ENCODE measurements around the gene OR10H4. TPM values are rescaled to one million over a fixed set of nuclear protein-coding genes. Genes with fewer than 3 reads are reported as not detected.

Gene OR10H4
- total RNA-seq, 1 donor from 2014 or later: not detected

DNA sequence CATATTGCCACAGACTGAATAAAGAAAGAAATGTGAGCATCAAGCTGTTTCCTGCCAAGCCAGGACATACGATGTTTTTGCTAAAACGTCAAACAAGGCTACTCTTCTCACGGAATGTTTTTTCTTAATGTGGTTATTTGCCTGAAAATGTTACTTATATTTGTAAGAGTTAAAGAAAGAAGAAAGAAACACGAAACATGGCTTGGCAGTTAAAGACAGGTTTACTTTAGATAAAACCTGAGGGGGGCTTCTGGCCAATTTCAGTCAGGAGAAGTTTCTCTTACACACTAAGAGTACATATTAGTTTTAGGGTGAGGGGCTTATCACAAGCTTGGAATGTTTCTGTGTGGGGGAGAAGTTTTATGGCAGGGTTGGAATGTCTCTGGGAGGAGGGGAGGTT lies 4.4 kb upstream of the OR10H4 start:
- Mint-ChIP-seq H3K9me3 (peaks cover 13% of the 10 kb centered on the region), H3K36me3 (ENCODE audit: low read depth) (peaks cover 4% of the 10 kb centered on the region), H3K27me3 (peaks cover 38% of the 10 kb centered on the region), H3K27ac (no peak overlapping the region), H3K4me1 (no peaks in the 10 kb centered on the region), H3K4me3 (no peak overlapping the region)
- CTCF ChIA-PET: no interaction called here
- intact Hi-C loops (cut with micrococcal nuclease): no loop called here
- TF ChIP-seq, protein P1, sequence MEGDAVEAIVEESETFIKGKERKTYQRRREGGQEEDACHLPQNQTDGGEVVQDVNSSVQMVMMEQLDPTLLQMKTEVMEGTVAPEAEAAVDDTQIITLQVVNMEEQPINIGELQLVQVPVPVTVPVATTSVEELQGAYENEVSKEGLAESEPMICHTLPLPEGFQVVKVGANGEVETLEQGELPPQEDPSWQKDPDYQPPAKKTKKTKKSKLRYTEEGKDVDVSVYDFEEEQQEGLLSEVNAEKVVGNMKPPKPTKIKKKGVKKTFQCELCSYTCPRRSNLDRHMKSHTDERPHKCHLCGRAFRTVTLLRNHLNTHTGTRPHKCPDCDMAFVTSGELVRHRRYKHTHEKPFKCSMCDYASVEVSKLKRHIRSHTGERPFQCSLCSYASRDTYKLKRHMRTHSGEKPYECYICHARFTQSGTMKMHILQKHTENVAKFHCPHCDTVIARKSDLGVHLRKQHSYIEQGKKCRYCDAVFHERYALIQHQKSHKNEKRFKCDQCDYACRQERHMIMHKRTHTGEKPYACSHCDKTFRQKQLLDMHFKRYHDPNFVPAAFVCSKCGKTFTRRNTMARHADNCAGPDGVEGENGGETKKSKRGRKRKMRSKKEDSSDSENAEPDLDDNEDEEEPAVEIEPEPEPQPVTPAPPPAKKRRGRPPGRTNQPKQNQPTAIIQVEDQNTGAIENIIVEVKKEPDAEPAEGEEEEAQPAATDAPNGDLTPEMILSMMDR (IDR thresholded peaks at IDR 0.05): no peak
- no peak for DNase-seq
- POLR2A ChIA-PET: no interaction called here
- ATAC-seq (ENCODE audit: low read depth): no peak

DNA sequence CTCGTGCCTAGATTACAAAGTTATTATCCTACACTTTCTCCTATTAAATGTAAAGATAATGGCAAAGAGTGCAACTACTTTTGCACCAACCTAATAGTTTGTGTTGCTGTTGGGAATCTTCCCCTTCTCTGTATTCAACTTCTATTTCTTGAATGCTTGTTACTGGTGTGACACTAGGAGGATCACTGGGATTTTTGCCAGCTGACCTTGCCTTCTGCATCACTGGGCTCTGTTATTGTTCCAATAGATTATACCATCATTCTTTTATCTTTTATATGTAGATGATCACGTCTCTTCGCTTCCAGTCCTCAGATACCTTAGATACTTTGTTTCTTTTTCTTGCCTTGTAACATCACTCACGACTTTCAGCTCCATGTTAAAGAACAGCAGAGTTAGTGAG lies 3.5 kb upstream of the OR10H4 start:
- CTCF ChIA-PET: no interaction called here

DNA sequence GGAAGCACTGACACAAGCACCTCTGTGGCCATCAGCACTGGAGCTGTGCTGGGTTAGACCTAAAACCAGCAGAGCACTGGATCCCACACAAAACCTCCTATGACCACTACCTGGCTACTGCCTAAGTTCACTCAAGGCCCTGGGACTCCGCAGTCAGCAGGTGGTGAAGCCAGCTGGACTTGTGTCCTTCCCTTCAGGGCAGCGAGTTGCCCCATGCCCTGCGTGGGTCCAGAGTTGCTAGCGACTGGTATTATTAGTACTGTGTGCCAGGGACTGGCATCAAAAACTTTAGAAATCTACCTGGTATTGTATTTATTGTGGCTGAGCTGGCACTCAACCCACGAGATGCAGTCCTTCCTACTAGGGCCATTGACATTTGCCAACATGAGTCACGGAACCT lies 6.0 kb downstream of the OR10H4 start:
- H3K4me1 Mint-ChIP-seq: no peaks in the 10 kb centered on the region
- no peak overlapping the region for H3K27ac Mint-ChIP-seq
- DNase-seq: no peak
- no peaks in the 10 kb centered on the region for H3K36me3 Mint-ChIP-seq (ENCODE audit: low read depth)
- ATAC-seq (ENCODE audit: low read depth): no peak
- POLR2A ChIA-PET: no interaction called here
- intact Hi-C loops (cut with micrococcal nuclease): no loop called here
- no peak overlapping the region for H3K4me3 Mint-ChIP-seq
- peaks cover 2% of the 10 kb centered on the region for H3K9me3 Mint-ChIP-seq
- TF ChIP-seq, protein P1 (IDR thresholded peaks at IDR 0.05): no peak
- CTCF ChIA-PET: no interaction called here
- peaks cover 49% of the 10 kb centered on the region for H3K27me3 Mint-ChIP-seq

More for the DNA sequence above, 3.5 kb upstream of the OR10H4 start:
- no peak for ATAC-seq (ENCODE audit: low read depth)
- intact Hi-C loops (cut with micrococcal nuclease): no loop called here
- H3K27me3 Mint-ChIP-seq: peaks cover 35% of the 10 kb centered on the region
- no peak for DNase-seq
- TF ChIP-seq, protein P1 (IDR thresholded peaks at IDR 0.05): no peak
- H3K4me1 Mint-ChIP-seq: no peaks in the 10 kb centered on the region
- peaks cover 20% of the 10 kb centered on the region for H3K9me3 Mint-ChIP-seq
- H3K36me3 Mint-ChIP-seq (ENCODE audit: low read depth): peaks cover 4% of the 10 kb centered on the region
- no peak overlapping the region for H3K4me3 Mint-ChIP-seq
- POLR2A ChIA-PET: no interaction called here
- H3K27ac Mint-ChIP-seq: no peak overlapping the region

DNA sequence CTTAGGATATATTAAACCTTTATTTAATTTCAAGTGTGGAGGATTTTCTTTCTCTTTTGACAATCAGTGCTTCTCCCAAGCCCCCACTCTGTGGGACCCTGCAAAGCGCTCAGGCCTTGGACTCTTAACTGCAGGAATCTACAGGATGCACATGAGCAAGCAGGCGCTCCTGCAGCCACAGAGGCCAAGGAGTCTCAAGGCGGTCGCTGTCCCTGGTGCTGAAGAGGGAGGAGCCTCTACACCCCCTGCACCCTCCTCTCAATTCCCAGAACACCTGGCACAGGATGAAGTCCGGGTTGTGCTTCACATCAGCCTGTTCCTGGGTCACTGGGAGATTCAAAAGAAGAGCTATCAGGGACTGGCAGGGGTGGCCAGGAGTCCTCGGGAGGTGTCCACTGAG lies 13.5 kb downstream of the OR10H4 start:
- Mint-ChIP-seq H3K36me3 (ENCODE audit: low read depth) (no peaks in the 10 kb centered on the region), H3K27me3 (peaks cover 37% of the 10 kb centered on the region), H3K4me1 (no peaks in the 10 kb centered on the region), H3K4me3 (no peak overlapping the region), H3K27ac (no peak overlapping the region), H3K9me3 (no peaks in the 10 kb centered on the region)
- intact Hi-C loops (cut with micrococcal nuclease): no loop called here
- POLR2A ChIA-PET: no interaction called here
- CTCF ChIA-PET: no interaction called here
- ATAC-seq (ENCODE audit: low read depth) (no peak), DNase-seq (no peak)
- TF ChIP-seq, protein P1 (IDR thresholded peaks at IDR 0.05): no peak

DNA sequence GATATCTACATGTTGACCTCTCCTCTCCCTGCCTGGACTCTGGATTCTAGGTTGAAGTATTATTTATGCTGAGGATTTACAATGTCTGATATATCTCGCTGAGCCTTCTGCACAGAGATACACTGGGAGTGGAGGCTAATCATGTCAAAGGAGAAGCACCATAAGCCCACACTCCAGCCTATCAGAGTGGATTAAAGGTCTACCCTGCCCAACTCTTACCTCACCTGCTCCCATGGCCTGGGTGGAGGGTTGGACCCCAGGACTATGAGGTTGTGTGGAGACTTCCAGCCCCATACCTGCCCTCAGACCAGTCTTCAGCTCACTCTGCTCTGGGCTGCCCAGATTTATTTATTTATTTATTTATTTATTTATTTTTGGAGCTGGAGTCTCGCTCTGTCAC lies 15.4 kb downstream of the OR10H4 start:
- TF ChIP-seq, protein P1 (IDR thresholded peaks at IDR 0.05): no peak
- H3K27ac Mint-ChIP-seq: no peak overlapping the region
- ATAC-seq (ENCODE audit: low read depth) (no peak), DNase-seq (no peak)
- intact Hi-C loops (cut with micrococcal nuclease): no loop called here
- CTCF ChIA-PET: no interaction called here
- peaks cover 28% of the 10 kb centered on the region for H3K27me3 Mint-ChIP-seq
- H3K4me1 Mint-ChIP-seq: no peaks in the 10 kb centered on the region
- H3K9me3 Mint-ChIP-seq: no peaks in the 10 kb centered on the region
- no peak overlapping the region for H3K4me3 Mint-ChIP-seq
- POLR2A ChIA-PET: no interaction called here
- no peaks in the 10 kb centered on the region for H3K36me3 Mint-ChIP-seq (ENCODE audit: low read depth)
